ENCODE data around the gene VTCN1.

The VTCN1 gene

GRCh38 chr1:117198097-117198496 lies 12.6 kb downstream of the VTCN1 start:
- no peak for TF ChIP-seq CTCF (IDR thresholded peaks at IDR 0.05; ENCODE audit: control extremely low read depth, extremely low read depth, low read depth, missing control alignments)
- ChIA-PET CTCF (no interaction called here), POLR2A (no interaction called here)
- DNase-seq (ENCODE audit: extremely low spot score), result no peak

GRCh38 chr1:117189726-117190125 lies 21.0 kb downstream of the VTCN1 start:
- ChIA-PET CTCF (interaction anchor here (1.4 kb wide), 1 partner anchor 146 kb away, joined by 3 read pairs; no protein-coding TSS in a partner anchor), POLR2A (no interaction called here)
- TF ChIP-seq CTCF (IDR thresholded peaks at IDR 0.05; ENCODE audit: control extremely low read depth, extremely low read depth, low read depth, missing control alignments), result no peak
- no peak for DNase-seq (ENCODE audit: extremely low spot score)

DNA sequence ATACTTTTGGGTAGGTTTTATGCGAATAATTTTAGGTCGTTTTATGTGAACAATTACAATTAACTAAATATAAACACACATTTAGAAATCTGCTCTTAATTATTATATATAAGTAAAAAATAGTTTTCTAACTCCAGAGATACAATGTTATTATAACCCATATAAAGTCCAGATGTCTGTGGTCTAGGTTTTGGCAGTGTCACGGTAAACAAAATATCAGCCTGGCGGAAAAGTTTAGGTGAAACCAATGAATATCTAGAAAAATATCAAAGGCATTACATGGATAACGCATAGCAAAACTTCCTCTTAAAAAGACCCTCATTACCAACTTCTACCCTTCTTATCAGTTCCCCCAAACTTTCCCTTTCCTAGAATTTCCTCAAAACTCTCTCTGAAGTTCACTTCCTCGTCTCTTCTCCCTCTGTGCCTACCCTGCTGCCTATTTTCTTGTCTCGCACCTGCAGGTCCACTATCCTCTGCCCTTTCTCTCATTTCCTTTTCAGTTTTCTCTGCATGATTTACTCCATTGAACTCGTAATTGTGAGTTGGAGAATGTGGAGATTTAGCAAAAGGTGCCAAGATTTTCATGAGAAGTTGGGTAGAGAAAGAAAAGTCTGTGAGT lies 21.8 kb downstream of the VTCN1 start:
- TF ChIP-seq CTCF (IDR thresholded peaks at IDR 0.05; ENCODE audit: control extremely low read depth, extremely low read depth, low read depth, missing control alignments), result no peak
- CTCF ChIA-PET, result interaction anchor here (1.4 kb wide), 1 partner anchor 146 kb away, joined by 3 read pairs; no protein-coding TSS in a partner anchor
- DNase-seq (ENCODE audit: extremely low spot score), result no peak
- POLR2A ChIA-PET, result no interaction called here

GRCh38 chr1:117188170-117188815 lies 22.4 kb downstream of the VTCN1 start:
- DNase-seq (ENCODE audit: extremely low spot score), result no peak
- ChIA-PET CTCF (no interaction called here), POLR2A (no interaction called here)
- TF ChIP-seq CTCF (IDR thresholded peaks at IDR 0.05; ENCODE audit: control extremely low read depth, extremely low read depth, low read depth, missing control alignments), result no peak

DNA sequence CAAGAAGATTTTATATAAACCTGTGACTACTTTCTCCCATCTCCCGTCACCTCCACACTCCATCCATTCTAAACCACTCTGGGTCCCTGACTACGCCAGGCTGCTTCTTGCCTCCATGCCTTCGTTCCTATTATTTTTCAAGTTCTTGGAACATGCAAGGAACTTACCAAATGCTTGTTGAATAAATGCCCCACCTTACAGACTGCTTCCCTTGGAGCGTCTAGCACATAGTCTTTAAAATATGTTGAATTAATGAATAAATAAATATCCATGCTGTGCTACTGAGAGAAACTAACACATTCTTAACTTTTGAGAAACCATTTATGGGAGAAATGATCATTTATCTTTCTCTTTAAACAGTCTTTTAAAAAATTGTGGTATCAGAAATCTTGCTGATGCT lies 27.6 kb downstream of the VTCN1 start:
- ChIA-PET POLR2A (no interaction called here), CTCF (interaction anchor here (1.0 kb wide), 1 partner anchor 9 kb away, joined by 5 read pairs; no protein-coding TSS in a partner anchor)
- no peak for DNase-seq (ENCODE audit: extremely low spot score)
- TF ChIP-seq CTCF (IDR thresholded peaks at IDR 0.05; ENCODE audit: control extremely low read depth, extremely low read depth, low read depth, missing control alignments), result no peak

DNA sequence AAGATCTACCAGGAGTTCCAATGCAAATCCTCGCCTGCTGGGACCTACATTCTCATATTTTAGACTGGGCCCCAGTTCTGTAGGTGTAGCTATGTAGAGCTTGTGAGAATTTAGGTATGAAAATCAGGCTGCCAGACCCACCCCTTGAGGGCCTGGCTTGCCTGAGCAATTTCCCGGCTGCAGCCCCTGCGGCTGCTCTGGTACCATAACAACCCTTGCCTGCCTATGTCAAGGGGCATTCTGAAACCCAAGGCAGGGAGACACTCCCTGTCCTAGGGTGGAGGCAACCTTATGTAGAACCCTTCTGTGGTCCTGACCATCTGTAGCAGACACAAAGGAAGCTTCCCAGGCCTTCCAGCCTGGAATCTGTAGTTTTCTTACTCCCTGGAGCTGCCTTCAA lies 28.4 kb downstream of the VTCN1 start:
- TF ChIP-seq CTCF (IDR thresholded peaks at IDR 0.05; ENCODE audit: control extremely low read depth, extremely low read depth, low read depth, missing control alignments), result no peak
- ChIA-PET POLR2A (no interaction called here), CTCF (interaction anchor here (1.0 kb wide), 1 partner anchor 10 kb away, joined by 5 read pairs; no protein-coding TSS in a partner anchor)
- no peak for DNase-seq (ENCODE audit: extremely low spot score)
